Coronary artery (tissue), 2 donors: ENCODE data around the gene PDGFRB.

Experiments
- DNase-seq: peaks from one replicate; pipeline ENCODE4 v3.0.0-alpha.2; 2017; ENCODE audit warnings: low spot score
- H3K27ac ChIP-seq, 2 donors: fragments of 200-600 bp; sonication (generic); one replicate each; pipeline ENCODE4 v1.5.1; 2016 to 2019
- H3K4me3 ChIP-seq: fragments of 200-600 bp; sonication (generic); 2 replicates; pipeline ENCODE4 v1.5.1; 2016; ENCODE audit warnings: mild to moderate bottlenecking, moderate library complexity
- TF ChIP-seq, protein P1 (sequence below): fragments of 200-600 bp; sonication (generic); IDR thresholded peaks from one replicate; pipeline ENCODE4 v1.5.1; 2019; ENCODE audit warnings: antibody characterized with exemption

Gene PDGFRB

GRCh38 chr5:150178262-150178661 lies 22.6 kb upstream of the PDGFRB start:
- no peak for DNase-seq
- TF ChIP-seq, protein P1, sequence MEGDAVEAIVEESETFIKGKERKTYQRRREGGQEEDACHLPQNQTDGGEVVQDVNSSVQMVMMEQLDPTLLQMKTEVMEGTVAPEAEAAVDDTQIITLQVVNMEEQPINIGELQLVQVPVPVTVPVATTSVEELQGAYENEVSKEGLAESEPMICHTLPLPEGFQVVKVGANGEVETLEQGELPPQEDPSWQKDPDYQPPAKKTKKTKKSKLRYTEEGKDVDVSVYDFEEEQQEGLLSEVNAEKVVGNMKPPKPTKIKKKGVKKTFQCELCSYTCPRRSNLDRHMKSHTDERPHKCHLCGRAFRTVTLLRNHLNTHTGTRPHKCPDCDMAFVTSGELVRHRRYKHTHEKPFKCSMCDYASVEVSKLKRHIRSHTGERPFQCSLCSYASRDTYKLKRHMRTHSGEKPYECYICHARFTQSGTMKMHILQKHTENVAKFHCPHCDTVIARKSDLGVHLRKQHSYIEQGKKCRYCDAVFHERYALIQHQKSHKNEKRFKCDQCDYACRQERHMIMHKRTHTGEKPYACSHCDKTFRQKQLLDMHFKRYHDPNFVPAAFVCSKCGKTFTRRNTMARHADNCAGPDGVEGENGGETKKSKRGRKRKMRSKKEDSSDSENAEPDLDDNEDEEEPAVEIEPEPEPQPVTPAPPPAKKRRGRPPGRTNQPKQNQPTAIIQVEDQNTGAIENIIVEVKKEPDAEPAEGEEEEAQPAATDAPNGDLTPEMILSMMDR, result no peak
- Histone ChIP-seq H3K4me3 (no peak overlapping the region), H3K27ac (peak overlapping the region; percentile 86 to 98)

DNA sequence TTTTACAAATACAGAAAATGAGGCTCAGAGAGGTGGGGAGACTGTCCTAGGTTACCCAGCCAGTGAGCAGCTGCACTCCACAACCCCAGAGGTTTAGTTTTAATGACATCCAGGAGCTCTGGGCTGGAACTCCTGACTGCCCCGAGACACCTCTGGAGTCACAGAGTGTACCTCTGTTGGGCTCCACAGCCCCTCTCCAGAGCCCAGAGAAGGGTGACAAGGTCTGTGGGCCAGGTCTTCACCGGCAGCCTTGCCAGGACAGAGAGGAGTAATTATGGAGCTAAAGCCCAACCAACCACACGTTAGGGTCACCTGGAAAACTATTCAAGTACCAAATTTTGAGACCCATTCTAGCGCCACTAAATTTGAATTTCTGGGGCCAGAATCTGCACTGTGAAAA lies 22.1 kb upstream of the PDGFRB start:
- Histone ChIP-seq H3K27ac (peak overlapping the region; percentile 86 to 98), H3K4me3 (no peak overlapping the region)
- DNase-seq, result no peak
- TF ChIP-seq, protein P1, result no peak

DNA sequence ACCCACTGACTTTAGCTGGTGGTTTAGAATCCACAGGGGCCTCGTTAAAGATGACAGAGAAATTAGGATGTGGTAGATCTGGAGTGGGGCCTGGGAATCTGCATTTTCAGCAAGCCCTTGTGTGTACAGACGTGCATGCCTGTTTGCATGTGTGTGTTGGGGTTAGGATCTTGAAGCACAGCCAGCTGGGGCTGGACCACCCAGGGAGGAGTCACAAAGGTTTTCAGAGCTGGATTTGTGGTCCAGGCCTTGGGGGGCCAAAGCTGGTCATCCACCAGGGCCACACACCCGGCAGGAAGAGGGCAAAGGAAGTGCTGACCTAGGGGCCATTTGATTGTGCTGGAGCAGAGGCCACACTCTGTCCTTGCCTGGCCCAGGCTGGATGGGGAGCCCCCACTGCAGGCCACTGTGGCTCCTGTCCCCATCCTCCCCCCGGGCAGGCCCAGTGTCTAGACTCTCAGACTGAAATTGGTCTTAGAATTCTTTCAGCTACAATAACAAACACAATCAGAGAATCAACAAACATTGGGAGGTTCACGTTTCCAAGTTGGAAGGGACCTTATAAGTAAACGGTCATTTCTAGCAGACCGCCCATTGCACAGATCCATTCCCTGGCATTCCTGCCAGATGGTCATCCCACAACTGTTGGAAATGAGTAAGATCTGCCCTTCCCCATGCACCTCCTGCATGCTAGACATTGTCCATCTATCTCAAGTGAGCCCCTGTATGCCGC lies 21.3 kb upstream of the PDGFRB start:
- no peak for DNase-seq
- Histone ChIP-seq H3K27ac (peak overlapping the region; percentile 86 to 98), H3K4me3 (no peak overlapping the region)
- TF ChIP-seq, protein P1, result no peak

DNA sequence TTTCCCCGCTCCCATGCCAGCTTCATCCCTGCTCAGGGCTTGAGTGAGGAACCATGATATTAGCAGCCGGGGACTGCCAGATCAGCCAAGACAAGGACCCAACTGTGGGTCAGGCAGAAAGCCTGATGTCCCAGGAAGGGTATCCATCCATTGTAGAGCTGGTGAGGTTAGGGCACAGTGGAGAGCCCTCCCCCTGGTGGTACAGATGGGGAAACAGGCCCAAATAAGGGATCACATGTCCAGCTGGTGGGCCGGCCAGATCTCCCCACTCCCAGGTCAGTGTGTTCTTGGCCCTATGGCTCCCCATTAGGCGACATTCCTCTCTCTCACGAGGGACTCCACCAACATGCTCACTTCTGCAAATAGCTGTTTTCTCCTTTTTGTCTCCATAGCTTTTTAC lies 19.9 kb upstream of the PDGFRB start:
- TF ChIP-seq, protein P1, result no peak
- Histone ChIP-seq H3K4me3 (no peak overlapping the region), H3K27ac (peak overlapping the region; percentile 86 to 98)
- no peak for DNase-seq

- TF ChIP-seq, protein P1, result no peak
- Histone ChIP-seq H3K27ac (peak overlapping the region; percentile 86 to 98), H3K4me3 (no peak overlapping the region)
- no peak for DNase-seq
Observed at GRCh38 chr5:150175076-150175475, 19.4 kb upstream of the PDGFRB start.

- H3K27ac ChIP-seq, result no peak overlapping the region
Observed at GRCh38 chr5:150174285-150174684, 18.6 kb upstream of the PDGFRB start.

GRCh38 chr5:150173161-150173560 lies 17.5 kb upstream of the PDGFRB start:
- no peak overlapping the region for H3K27ac ChIP-seq
- DNase-seq, result no peak
- TF ChIP-seq, protein P1, result no peak
- H3K4me3 ChIP-seq, result no peak overlapping the region

More at GRCh38 chr5:150174285-150174684, 18.6 kb upstream of the PDGFRB start:
- TF ChIP-seq, protein P1, result no peak
- no peak overlapping the region for H3K4me3 ChIP-seq
- DNase-seq, result no peak
